Activated T-helper 1 cell treated with Interleukin-2 at 50 U/mL for 16 hours (primary cell): Measurements from ENCODE around the gene TOE1.
"Not testable (repeated sequence)": the region's sequence is repeated elsewhere in the genome, so short reads cannot be mapped to it uniquely, and the experiment has no call there.

Source experiments
- DNase-seq: peaks from one replicate; pipeline ENCODE4 v3.0.0-alpha.2; 2020; ENCODE audit warnings: low read depth

Gene TOE1

DNA sequence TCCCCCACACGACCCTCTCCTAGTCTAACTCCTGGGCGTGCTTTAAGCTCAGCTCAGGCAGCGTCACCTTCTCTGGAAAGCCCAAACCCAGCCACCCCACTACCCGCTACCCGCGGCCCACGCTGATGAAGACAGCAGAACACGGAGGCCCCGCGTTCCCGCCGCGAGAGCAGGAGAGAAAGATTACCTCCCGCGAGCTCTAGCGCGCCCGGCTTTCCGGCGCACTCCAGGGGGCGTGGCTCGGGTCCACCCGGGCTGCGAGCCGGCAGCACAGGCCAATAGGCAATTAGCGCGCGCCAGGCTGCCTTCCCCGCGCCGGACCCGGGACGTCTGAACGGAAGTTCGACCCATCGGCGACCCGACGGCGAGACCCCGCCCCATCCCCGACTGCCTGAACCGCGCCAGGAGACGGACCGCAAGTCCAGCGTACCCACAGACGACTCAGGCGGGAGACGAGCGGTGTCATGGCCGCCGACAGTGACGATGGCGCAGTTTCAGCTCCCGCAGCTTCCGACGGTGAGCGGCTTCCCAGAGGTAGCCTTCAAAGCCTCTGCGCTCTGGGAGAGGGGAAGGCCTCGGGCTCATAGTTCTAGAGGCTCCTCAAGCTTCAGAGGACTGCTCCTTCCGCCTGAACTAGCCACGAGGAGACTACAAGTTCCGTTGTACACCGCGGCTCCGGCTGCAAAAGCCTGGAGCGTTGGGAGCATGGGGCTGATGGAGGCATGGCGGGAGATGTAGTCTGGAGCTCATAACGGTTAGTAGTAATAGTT is at the start of gene TOE1, which contains the start of gene MUTYH:
TSS of gene TOE1 (plus strand) at position 382 of the 770 bp plus-strand sequence. CDS start at position 465, 83 bp downstream.
TSS of gene MUTYH (minus strand) at position 652 of the 770 bp plus-strand sequence. CDS start 5,935 bp downstream, outside the sequence.
- peak; percentile 90 for DNase-seq

DNA sequence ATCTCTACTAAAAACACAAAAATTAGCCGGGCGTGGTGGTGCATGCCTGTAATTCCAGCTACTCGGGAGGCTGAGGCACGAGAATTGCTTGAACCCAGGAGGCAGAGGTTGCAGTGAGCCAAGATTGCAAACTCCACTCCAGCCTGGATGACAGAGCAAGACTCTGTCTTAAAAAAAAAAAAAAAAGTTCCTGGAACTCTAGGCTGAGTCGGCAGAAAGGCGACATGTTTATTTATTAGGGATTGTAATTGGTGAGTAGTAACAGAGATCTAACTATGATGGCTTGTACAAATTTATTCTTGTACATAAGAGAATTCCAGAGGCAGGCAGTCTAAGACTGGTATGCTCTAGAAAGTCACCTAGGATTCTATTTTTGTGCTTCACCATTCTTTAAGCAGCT is 49.0 kb upstream of the TOE1 start:
- not testable (repeated sequence) for DNase-seq

DNA sequence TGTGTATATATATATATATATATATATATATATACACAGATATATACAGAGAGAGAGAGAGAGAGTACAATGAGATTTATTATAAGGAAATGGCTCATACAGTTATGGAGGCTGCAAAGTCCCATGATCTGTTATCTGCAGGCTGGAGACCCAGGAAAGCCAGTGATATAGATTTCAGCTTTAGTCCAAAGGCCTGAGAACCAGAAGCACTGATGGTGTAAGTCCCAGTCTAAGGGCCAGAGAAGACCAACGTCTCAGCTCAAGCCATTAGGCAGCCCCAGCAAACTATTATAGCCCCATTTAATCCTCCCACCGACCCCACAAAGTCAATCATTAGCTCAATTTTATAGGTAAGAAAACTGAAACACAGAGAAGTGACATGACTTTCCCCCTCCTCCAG is 48.3 kb upstream of the TOE1 start:
- no peak for DNase-seq

DNA sequence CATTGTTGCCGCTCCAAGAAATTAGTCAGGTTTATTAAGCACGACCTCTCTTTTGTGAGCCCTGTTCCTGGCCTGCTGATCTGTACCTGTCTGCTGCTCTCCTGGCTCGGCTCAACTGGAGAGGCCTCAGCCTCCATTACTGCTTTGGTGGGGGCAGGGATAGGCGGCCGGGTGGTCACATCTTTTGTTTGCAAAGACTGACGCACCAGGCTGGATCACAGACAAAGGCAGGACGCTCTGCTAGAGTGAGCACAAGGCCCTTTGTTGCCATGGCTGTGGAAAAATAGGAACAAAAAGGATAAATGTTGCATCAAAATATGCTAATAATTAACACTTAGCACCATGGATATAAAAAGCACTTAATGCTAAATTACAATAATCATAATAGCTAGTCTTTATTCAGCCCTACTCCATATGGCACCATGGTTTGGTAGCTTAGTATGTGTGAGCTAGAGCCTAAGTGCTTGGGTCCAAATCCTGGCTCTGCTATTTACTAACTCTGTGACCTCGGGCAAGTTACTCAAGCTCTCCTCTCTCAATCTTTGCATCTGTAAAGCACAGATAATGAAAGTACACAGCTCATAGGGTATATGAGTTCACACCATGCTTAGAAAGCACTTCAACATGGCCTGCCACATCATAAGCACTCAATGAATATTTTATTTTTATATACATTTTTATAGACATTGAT is 42.2 kb upstream of the TOE1 start:
- DNase-seq = no peak

DNA sequence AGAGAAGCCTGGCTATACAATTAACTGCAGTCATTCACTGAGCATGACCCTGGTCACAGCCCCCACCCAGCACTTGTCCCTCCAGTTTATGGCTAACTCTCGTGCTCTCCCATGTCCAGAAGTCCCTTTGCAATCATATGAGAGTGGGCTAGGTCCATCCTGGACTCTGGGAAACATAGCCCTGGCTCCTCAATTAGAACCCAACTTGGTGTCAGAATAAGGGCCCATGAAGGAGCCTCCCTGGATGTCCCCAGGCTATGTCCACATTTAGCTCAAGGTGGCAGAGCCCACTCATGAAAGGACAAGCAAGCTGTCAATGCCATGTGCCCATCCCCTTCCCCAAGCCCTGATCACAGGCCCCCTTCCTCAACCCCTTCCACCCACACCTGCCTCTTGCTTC is 40.7 kb upstream of the TOE1 start:
- DNase-seq = no peak

DNA sequence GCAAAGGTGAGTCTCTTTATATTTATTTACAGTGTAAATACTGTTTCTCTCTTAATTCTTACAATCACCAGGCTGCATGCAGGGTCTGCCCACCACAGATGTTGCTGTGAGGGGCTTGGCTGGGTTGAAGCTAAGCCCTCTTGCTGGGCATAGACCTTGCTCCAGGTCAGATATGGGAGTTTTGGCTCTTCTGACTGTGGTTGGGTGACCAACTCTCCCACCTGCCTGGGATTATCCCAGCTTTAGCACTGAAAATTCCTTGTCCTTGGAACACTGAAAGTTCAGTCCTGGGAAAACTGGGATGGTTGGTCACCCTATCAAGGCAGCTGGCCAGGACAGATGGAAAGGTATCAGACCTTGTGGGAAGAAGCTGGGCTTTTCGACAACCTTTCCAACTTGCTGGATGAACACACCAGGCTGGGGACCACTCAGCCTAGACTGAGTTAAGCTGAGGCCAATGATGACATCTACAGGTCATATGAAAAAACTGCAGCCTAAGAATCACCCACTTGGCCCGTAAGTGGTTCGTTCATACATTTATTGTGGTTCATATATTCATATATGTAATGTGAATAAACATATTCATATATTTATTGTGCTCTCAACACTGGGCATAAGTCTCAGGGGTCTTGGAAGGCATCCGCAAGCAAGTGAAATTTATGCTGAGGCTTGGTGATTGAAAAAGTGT is 39.8 kb upstream of the TOE1 start:
- DNase-seq = peak; percentile 4

DNA sequence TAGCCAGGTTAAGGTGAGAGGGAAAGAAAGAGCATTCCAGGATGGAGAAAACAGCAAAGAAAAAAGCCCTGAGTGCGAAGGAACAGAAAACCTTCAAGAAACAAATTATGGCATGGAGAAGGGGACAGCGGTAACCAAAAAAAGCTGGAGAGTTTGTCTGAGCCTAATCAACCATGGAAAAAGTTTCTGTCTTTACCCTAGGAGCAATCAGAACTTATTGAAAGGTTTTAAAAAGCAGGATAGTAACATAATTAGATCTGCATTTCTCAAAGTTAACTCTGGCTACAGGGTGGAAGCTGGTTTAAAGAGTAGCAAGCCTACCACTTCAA is 39.3 kb upstream of the TOE1 start:
- DNase-seq = no peak

DNA sequence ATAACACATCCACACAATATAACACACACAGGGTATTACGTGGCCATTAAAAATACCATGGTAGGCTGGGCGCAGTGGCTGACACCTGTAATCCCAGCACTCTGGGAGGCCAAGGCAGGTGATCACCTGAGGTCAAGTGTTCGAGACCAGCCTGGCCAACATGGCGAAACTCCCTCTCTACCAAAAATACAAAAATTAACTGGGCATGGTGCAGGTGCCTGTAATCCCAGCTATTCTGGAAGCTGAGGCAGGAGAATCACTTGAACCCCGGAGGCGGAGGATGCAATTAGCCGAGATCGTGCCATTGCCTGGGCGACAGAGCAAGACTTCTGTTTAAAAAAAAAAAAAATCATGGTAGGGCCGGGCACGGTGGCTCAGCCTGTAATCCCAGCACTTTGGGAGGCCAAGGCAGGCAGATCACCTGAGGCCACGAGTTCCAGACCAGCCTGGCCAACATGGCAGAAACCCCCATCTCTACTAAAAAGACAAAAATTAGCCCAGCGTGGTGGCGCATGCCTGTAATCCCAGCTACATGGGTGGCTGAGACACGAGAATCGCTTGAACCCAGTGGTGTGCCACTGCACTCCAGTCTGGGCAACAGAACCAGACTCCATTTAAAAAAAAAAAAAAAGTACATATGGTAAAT is 37.3 kb upstream of the TOE1 start:
- DNase-seq = no peak

DNA sequence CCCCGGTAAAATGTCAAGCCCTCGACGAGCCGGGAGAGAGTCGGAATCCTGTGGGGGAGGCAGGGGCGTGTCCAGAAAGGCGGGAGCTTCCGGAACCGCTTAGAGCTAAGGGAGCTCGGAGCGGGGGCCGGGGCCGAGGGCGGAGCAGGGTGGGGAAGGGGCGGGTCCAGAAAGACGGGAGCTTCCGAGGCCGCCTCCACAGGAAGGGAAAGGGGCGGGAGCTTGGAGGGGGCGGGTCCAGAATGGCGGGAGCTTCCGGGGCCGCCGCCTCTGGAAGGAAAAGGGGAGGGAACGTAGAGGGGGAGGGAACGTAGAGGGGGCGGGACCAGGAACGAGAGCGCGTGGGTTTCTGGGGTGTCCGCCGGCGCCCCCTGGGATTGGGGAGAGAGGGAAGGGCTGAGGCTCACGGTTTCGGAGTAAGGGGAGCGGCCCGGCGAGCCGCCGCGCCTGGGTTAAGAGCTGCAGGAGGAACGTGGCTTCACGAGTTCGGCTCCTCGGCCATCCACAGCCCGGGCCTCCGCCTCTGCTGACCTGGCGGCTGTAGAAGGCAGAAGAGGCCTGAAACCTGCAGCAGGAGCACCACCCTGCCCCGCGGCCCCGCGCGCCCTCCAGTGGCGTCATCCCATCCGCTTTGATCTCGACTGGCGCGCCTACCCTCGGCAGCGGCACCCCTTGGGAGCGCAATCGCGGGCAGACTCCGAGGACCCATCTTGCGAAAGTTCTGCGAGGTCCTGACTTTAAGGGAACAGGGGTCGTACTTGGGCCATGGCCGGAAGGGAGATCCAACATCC is 36.3 kb upstream of the TOE1 start:
- peak; percentile 94 for DNase-seq

DNA sequence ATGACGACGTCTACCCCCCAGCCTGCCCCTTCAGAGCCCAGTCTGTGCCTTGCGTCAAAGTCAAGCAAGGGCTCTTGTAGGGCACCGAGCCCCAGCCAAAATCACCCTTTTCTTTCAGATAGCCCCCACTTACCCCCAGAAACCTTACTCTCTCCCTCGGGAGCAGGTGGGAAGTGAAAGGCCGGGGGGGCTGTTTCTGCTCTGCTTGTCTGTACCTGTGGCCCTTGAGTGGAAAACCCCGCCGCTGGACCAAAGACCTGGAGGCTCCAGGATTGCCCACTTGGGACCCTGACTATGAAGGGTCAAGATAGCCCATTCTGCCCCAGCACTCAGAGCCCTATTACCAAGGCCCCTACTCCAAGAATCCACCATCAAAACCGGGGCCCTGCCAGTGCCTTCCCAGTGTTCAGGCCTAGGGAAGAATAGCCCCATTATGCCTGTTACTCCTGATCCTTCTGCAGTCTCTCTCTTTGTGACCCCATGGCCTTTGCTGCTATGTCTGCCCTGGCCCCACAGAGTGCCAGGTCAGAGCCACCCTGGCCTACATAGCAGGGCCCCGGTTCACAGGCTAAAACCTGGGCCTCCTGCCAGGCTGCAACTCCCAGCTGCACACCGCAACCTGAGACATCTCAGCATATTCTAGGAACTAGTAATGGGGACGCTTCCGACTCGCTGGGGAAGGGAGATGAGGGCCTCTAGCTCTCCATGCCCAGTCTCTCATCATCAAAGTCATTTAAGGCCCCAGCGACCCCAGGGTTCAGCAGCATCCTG is 35.5 kb upstream of the TOE1 start:
- no peak for DNase-seq

DNA sequence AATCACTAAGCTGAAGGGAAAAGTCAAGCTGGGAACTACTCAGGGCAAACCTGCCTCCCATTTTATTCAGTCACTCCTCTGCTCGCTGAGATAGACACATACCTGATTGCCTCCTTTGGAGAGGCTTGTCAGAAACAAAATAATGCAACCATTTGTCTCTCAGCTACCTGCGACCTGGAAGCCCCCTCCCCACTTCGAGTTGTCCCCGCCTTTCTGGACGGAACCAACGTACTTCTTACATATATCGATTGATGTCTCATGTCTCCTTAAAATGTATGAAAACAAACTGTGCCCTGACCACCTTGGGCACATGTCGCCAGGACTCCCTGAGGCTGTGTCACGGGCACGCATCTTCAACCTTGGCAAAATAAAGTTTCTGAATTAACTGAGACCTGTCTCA is 34.7 kb upstream of the TOE1 start:
- DNase-seq = no peak

DNA sequence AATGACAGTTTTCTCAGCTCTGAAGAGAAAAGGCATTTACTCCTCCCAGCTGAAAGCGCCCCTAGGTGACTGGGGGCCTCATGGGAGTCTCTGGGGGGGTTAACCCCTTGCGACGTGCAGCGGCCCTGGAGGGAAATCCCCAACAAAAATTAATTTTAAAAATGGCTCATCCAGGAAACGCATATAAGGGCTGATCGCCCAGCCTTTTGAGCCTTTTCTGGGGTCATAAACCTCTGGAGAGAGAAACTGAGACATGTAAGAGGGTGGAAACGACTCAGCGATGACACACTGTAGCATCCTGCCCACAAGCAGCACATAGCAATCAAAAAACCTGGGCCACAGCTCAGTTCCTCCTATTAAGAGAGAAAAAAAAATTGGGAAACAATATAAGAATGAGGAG is 33.7 kb upstream of the TOE1 start:
- no peak for DNase-seq

DNA sequence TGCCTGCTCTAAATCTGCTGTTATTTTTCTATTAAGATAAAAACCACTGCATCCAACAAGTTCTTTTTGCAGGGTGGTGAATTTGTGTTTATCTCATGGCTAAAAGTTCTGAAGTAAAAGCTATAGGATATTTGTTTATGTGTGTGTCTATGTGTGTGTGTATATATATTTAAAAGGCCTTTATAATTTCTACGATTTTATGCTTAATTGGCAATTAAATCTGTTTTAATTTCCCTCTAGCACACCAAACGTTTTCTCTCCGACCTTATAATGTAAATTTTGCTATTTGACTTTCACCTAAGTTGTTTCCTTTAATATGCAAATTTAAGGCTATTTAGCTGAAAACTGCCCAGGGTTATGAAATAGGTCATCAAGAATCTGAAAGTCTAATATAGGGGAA is 33.1 kb upstream of the TOE1 start:
- DNase-seq = no peak

DNA sequence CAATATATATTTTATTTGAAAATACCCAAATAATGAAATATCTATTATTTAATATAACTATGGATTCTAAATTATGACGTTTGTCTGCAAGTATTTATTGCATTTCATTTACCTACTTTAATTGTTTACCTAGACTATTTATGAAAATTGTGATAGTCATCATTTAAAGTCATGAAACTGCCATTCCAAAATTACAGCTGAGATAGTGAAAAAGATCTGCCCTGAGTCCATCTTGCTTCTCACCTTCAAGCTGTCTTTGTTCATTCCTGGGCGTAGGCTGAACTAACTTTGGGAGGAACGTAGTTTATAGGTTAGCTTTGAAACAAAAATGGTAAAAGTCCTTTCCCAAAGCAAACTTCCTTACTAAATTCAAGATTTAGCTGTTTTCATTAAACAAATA is 25.7 kb upstream of the TOE1 start:
- DNase-seq = no peak

DNA sequence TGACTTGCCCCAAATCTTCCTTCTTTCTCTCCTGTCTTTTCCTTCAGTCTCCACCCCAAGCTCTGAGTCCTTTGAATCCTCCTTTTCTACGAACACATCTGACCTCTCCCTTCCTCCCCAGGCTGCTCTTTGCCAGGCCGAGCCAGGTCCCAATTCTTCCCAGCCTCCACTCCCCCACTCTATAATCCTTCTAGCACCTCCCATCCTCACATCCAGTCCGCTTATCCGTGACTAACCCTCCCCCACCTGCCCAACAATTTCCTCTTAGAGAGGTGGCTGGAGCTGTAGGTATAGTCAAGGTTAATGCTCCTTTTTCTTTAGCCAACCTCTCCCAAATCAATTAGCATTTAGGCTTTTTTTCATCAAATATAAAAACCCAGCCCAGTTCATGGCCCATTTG is 22.8 kb upstream of the TOE1 start:
- no peak for DNase-seq

DNA sequence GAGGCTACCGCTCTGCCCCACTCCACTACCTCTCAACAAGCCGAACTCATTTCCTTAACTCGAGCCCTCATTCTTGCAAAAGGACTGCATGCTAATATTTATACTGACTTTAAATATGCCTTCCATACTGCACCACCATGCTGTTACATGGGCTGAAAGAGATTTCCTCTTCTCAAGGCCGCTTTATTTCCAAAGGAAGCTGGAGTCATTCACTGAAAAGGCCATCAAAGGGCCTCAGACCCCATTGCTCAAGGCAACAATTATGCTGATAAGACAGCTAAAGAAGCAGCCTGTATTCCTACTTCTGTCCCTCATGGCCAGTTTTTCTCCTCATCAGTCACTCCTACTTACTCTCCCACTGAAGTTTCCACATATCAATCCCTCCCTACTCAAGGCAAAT is 20.2 kb upstream of the TOE1 start:
- no peak for DNase-seq

DNA sequence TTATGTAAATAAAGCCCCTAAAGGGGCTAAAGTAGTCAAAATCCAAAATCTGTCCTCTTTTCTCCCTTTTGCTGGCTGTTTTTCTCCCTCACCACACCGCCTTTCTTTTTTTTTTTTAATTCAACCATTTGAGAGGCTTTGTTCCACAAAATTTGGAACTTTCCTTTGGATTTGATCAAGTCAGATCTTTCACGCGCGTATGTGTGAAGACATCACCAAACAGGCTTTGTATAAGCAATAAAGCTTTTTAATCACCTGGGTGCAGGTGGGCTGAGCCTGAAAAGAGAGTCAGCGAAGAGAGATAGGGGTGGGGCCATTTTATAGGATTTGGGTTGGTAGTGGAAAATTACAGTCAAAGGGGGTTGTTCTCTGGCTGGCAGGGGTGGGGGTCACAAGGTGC is 18.5 kb upstream of the TOE1 start:
- no peak for DNase-seq

DNA sequence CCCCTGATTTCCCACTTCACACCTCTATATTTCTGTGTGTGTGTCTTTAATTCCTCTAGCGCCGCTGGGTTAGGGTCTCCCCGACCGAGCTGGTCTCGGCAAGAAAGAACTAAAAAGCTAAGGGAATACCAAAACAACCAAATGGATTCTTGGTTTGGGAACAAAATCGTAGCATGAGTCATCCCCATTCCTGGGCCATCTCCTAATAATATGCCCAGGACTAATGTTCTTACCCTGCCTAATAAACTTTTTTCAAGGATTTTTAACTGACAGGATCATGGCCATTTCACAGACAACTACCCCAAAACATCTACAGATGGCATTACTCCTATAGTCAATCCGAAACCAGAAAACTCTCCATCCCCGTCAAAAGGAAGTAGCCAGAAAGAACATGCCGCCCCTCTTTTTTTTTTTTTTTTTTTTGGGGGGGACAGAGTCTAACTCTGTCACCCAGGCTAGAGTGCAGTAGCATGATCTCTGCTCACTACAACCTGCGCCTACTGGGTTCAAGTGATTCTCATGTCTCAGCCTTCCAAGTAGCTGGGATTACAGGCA is 17.4 kb upstream of the TOE1 start:
- DNase-seq = no peak

DNA sequence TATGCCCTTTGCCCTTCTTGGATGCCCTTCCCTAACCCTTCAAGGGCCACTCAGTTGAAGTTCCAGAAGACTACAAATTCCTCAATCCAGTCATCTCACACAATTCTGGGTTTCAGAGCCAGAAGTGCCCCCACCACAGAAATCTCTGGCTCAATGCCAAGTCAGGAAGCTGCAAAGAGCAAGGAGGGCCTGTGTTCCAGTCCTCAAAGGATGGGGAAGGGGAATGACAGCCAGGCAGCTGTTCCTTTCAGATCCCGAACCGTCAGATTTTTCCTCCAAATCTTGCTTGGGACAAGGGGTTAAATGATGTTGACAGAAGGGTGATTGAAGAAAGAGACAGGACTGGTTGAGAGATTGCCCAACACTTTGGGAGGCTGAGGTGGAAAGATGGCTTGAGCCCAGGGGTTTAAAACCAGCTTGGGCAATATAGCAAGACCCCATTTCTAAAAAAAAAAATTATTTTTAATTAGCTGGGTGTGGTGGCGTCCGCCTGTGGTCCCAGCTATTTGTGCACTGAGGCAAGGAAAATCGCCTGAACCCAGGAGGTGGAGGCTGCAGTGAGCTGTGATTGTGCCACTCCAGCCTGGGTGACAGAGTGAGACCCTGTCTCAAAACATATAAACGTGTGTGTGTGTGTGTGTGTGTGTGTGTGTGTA is 14.0 kb upstream of the TOE1 start:
- no peak for DNase-seq
